HG03139 (cell line): ENCODE data around the gene WIF1.

Experiments used
- ATAC-seq: cut with Tn5 transposase; IDR thresholded peaks from one replicate; pipeline ENCODE4 v1.9.1; 2021; ENCODE audit not compliant: unreplicated experiment

Gene WIF1

GRCh38 chr12:65123435-65124063 is 2.4 kb upstream of the WIF1 start:
- no peak for ATAC-seq

GRCh38 chr12:65122703-65123102 is 1.6 kb upstream of the WIF1 start:
- ATAC-seq: no peak

- ATAC-seq: no peak
Observed at GRCh38 chr12:65121956-65122469, 908 bp upstream of the WIF1 start.

- no peak for ATAC-seq
Observed at GRCh38 chr12:65119063-65119462, 2.0 kb downstream of the WIF1 start.

- no peak for ATAC-seq
Observed at GRCh38 chr12:65113621-65114035, 7.5 kb downstream of the WIF1 start.

DNA sequence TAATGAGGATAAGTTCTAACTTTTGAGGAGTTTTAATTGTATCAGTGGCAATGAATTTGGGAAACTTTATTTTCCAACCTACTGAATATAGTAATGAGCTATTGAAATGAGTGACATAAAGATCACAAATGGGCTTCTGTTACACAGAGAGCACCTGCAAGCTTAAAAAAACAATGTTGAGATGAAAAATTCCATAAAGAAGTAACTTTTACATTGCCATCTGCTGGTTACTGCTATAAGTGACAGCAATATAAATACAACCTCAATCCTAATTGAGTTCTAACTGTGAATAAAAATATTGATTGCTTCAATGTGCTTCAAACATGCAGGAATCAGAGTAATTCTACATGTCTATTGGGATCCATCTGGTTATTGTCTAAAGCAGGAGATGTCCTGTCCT is 14.2 kb downstream of the WIF1 start:
- no peak for ATAC-seq

- ATAC-seq: no peak
Observed at GRCh38 chr12:65100140-65100539, 21.0 kb downstream of the WIF1 start.

DNA sequence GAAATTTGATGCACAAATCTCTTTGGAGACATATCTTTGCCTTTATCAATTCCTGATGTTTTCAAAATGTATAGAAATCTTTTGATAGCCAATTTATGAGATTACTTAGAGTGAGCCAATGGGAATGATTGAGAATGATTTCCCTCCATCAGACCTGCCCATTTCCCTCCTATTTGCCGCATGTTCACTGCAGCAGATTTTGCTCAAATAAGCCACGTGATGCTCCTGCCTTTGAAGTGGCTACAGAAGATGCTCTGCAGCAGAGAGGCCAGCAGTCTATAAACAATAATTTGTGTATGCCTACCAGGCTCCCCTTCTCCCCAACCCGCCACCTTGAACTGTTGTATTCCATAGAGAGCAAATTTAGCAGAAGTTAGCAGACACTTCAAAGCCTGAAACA is 21.9 kb downstream of the WIF1 start:
- ATAC-seq: no peak

- ATAC-seq: no peak
Observed at GRCh38 chr12:65098364-65098763, 22.7 kb downstream of the WIF1 start.

- ATAC-seq: no peak
Observed at GRCh38 chr12:65094722-65095121, 26.4 kb downstream of the WIF1 start.

DNA sequence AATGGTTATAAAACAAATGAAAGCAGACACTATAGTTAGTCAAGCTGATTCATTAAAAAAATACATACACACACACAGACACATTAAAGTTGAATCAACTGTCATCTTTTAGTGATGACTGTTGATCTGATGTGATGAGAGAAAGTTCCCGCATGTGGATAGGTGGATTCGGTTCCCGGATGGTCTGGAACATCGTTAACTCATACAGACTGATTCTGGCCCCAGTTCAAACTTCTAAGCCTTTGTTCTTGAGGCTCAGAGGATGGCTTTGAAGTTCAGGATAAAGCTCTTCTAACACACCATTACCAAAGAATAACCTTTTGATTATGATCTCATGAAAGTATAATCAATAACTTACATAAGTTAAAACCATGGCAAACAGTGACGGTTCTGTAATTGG is 27.5 kb downstream of the WIF1 start:
- no peak for ATAC-seq

GRCh38 chr12:65090461-65090860 is 30.6 kb downstream of the WIF1 start:
- ATAC-seq: no peak

- ATAC-seq: no peak
Observed at GRCh38 chr12:65086236-65086635, 34.9 kb downstream of the WIF1 start.

DNA sequence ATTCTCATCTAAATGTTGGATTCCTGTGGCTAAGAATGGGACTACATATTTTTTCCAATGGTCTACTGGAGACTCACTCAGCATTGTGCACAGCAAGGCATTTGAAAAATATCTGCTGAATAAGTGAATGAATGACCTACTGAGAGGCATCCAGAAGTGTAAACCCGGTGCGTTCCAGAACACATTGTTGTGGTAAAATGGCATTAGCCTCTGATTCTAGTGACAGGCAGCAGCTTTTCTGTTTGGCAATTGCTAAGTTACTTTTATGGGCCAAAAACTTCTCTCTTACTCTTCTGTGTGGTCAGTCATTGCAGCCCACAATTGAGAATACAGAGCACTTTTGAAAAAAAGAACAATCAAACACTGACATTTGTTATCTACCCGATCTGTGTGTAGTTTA is 36.5 kb downstream of the WIF1 start:
- ATAC-seq: no peak

GRCh38 chr12:65083581-65083980 is 37.5 kb downstream of the WIF1 start:
- ATAC-seq: no peak

DNA sequence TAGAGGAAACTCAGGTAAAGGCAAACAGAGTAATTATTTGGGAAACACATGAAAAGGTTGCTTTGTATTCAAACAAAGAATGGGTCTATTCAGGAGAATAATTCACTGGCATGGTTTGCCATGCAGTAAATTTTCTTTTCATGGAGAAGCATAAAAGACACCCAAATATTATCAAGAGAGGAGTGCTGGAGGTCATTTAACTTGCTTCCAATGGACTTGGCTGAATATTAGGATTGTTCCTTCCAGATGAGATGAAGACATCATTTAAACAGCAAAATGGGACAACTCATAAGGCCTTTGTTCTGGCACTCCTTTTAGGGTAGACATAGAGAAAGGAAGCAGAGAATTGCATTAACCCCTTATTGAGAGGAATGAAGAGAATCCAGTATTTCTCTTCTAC is 38.7 kb downstream of the WIF1 start:
- no peak for ATAC-seq

DNA sequence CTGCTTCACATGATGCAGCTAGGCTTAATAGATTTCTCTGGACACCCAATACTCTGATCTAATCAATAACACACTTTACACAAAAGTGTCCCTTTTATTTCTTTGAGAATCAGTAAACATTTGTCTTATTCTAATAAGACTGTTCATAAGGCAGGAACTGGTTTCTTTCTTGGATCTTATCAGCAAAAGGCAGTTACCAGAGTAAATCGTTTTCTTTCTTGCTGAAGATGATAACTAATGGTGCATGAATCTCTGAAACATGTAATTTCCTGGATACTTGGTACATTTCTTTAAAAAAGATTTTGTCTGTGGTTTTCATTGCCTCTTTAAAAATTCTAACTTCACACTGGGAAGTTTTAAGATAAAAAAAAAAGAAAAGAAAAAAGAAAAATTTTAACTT is 39.6 kb downstream of the WIF1 start:
- ATAC-seq: no peak

GRCh38 chr12:65074932-65075331 is 46.2 kb downstream of the WIF1 start:
- no peak for ATAC-seq

DNA sequence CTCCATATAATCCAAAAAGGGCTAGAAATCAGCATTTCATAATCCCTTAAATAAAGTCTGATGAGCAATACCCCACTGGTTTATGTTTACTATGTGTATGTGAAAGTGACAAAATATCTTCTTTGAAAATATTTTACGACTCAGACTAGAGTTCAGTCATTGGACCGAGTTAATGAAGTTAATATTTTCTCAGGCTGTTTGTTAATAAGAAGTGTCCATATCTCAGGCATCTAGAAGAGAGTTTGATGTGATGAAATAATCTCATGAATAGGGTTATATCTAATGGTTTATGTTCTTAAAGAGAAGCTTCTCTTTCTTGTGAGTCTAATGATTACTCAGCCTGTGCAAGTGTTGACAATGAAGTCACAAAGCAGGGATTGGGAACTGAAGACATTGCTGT is 51.8 kb downstream of the WIF1 start:
- ATAC-seq: no peak

DNA sequence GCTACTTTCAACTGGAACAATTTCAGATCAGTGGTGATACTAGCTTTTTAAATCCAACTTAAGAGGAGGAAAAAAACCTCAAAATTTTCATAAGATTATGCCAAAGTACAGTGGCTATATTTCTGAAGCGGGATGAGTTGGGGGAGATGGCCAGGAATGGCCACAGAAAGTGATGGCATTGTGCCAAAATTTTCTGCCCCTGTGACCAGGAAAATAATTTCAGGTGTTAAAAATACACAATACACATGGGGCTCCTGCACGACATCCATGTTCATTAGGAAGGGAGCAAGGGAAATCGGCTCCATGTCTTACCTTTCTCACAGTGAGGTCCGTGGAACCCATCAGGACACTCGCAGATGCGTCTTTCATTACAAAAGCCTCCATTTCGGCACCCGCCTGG is 53.7 kb downstream of the WIF1 start:
- ATAC-seq: no peak

- no peak for ATAC-seq
Observed at GRCh38 chr12:65055859-65056258, 65.2 kb downstream of the WIF1 start.

DNA sequence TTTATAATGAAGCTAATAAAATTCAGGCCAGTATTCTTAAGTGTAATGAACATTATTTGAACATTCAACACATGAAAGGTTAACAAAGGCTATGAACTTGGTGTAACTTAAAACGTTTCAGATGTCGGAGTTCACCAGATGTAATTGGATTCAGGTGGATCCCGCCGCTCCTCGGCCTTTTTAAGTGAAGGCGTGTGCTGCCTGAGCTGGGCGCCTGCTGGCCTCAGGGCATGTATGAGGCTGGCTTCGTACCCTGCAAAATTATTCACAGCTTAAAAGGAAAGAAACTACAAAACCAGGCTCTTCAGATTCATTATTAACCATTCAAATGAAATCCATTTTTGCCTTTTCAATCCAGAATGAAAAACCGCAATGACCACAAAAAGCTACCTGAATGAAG is 69.9 kb downstream of the WIF1 start:
- no peak for ATAC-seq

GRCh38 chr12:65045269-65045668 is 75.8 kb downstream of the WIF1 start:
- no peak for ATAC-seq
